Measurements from ENCODE around the gene DEXI.

The DEXI gene

GRCh38 chr16:10892782-10893318 lies 49.4 kb downstream of the DEXI start:
- no peak for DNase-seq (ENCODE audit: low read depth)

GRCh38 chr16:10889855-10890254 lies 52.4 kb downstream of the DEXI start:
- DNase-seq (ENCODE audit: low read depth), result no peak

GRCh38 chr16:10888320-10888937 lies 53.8 kb downstream of the DEXI start:
- DNase-seq (ENCODE audit: low read depth), result no peak

GRCh38 chr16:10885246-10885645 lies 57.0 kb downstream of the DEXI start:
- no peak for DNase-seq (ENCODE audit: low read depth)

GRCh38 chr16:10883004-10883403 lies 59.3 kb downstream of the DEXI start:
- DNase-seq (ENCODE audit: low read depth), result no peak

GRCh38 chr16:10881479-10882030 lies 60.7 kb downstream of the DEXI start:
- DNase-seq (ENCODE audit: low read depth), result no peak

GRCh38 chr16:10880594-10881452 lies 61.4 kb downstream of the DEXI start:
- DNase-seq (ENCODE audit: low read depth), result no peak

GRCh38 chr16:10879681-10880589 lies 62.3 kb downstream of the DEXI start:
- DNase-seq (ENCODE audit: low read depth), result no peak
